GM18517 (cell line): ENCODE measurements around the gene TAX1BP1.

Source experiments
- ATAC-seq: cut with Tn5 transposase; IDR thresholded peaks from one replicate; pipeline ENCODE4 v1.9.1; 2021; ENCODE audit warnings: mild to moderate bottlenecking, moderate library complexity; ENCODE audit not compliant: unreplicated experiment

TAX1BP1 gene

DNA sequence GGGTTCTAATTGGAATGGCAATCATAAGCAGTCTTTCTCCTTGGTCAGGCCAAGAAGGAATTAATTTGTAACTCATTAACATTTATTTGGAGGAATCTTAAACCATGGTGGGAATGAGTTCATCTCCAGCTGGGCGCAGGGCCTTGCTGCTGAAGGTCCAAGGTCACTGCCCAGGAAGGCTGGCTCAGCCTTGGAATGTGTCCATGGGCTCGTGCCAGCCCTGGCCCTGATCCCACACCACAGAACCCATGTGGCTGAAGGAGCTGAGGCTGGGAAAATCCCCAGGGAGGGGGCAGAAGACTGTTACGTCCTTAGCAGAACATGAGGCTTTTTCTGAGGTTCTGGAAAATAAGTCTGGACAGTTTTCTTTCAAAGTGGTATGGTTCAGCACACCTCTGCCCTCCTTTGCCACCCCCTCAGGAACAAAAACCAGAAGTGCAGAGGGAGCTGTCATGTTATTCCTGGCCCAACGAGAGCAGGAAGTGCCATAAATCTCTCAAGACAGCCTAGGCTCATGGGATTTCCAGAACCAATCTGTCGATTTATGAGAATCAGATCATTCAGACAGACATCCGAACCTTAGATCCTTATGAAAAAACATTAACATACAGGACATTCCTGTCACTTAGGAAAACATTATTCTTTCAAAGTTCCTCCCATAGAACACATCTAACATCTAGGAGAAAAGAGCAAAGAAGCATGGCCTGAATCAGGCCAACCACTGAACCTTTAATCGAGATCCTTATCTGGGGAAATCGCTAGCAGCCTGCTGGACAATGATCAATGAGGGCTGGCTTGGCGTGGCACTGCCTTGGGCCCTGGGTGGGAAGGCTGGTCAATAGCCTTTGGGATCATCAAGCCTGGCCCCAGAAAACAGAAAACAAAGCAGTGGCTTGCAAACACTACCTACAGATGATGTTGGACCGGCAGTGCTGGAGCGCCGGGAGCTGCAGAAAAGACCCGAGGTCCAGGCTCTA, 134.3 kb downstream of the TAX1BP1 start:
- no peak for ATAC-seq

DNA sequence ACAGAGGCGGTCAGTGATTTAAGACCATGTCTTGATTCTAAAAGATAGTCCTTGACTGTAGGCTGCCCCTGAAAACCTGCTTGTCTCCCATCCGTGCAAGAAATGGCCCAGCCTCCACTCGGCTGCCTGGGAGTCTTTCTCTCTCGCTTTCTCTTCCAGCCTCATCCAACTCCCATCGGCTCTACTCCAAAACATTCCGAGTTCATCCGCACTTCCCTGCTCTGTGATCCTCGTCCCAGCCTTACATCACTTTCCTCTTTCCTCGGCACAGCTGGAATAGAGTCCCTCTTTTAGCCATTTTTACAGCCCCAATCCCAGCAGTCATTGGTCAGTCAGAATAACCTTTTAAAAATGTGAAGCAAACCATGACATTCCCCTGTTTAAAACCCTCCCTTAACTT, 135.1 kb downstream of the TAX1BP1 start:
- ATAC-seq = no peak

DNA sequence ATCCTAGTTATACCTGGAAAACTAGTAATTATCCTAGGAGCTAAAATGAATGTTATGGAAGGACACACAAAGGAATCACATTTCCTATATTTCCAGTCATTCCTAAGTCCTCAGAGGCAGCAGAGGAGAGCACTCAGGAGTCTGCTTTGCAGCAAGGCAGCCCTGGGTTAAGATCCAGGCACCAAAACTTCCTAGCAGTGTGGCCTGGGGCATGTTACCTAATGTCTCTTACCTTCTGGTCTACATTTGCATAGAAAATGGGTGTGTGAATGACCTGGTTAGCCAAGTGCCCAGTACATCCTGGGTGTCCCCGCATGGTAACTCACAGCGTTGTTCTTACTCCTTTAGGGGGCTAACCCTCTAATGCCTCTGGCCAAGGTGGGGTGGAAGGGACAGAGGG, 135.9 kb downstream of the TAX1BP1 start:
- ATAC-seq = no peak

DNA sequence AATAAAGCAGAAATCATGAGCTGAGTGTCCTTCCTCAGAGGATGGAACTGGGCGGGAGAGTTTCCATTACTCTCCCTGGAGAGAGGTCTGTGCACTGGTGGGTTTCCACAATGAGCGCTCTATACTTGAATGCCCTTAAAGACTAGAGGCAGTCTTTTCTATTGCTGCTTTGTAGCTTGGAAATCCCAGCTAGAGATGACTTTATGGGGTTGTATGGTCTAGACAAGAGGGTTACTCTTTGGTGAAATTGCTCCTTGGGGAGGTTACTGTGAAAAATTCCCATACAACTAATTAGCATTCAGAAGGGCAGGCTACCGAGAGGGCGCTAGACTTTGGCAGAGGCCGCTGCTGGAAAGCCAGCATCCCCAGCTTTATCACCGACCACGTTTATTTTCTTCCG, 136.8 kb downstream of the TAX1BP1 start:
- ATAC-seq = no peak
